ENCODE data around the gene CTBP1.

CTBP1 gene

DNA sequence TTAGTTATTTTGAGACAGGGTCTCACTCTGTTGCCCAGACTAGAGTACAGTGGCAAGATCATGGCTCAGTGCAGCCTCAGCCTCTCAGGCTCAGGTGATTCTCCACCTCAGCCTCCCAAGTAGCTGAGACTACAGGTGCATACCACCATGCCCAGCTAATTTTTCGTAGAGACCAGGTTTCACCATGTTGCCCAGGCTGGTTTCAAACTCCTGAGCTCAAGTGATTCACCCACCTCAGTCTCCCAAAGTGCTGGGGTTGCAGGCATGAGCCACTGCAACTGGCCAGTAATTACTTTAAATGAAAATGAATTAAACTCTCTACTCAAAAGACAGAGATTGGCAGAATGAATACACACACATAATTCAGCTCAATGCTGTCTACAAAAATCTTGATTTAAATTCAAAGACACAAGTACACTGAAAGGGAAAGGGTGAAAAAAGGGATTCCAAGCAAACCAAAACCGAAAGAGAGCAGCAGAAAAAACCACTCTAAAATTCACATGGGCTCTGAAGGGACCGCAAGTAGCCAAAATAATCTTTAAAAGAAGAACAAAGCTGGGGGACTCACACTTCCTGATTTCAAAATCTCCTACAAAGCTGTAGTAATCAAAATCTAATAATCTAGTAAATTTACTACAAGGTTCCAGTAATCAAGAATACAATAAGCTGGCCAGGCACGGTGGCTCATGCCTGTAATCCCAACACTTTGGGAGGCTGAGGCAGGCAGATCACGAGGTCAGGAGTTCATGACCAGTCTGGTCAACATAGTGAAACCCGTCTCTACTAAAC, 64.8 kb downstream of the CTBP1 start:
- DNase-seq (ENCODE audit: low read depth): peak; percentile 31
- TF ChIP-seq, protein P1, sequence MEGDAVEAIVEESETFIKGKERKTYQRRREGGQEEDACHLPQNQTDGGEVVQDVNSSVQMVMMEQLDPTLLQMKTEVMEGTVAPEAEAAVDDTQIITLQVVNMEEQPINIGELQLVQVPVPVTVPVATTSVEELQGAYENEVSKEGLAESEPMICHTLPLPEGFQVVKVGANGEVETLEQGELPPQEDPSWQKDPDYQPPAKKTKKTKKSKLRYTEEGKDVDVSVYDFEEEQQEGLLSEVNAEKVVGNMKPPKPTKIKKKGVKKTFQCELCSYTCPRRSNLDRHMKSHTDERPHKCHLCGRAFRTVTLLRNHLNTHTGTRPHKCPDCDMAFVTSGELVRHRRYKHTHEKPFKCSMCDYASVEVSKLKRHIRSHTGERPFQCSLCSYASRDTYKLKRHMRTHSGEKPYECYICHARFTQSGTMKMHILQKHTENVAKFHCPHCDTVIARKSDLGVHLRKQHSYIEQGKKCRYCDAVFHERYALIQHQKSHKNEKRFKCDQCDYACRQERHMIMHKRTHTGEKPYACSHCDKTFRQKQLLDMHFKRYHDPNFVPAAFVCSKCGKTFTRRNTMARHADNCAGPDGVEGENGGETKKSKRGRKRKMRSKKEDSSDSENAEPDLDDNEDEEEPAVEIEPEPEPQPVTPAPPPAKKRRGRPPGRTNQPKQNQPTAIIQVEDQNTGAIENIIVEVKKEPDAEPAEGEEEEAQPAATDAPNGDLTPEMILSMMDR (IDR thresholded peaks at IDR 0.05; ENCODE audit: low read length, missing control alignments): no peak
- H3K4me3 ChIP-seq (replicated peaks; ENCODE audit: low read depth, low read length): no peak overlapping the region

DNA sequence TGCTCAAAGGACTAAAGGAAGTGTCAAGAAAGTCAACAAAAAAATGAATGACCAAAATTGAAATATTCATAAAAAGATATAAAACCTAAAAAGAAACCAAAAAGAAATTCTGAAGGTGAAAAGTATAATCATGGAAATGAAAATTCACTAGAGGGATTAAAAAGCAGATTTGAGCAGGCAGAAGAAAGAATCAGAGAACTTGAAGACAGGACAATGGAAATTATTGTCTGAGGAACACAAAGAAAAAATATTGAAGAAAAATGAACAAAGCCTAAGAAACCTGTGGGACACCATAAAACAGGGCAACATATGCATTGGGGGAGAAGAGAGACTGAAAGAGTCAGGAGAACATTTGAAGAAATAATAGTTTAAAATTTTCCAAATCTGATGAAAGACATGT, 66.6 kb downstream of the CTBP1 start:
- no peak overlapping the region for H3K4me3 ChIP-seq (replicated peaks; ENCODE audit: low read depth, low read length)
- TF ChIP-seq, protein P1 (IDR thresholded peaks at IDR 0.05; ENCODE audit: low read length, missing control alignments): no peak
- DNase-seq (ENCODE audit: low read depth): no peak

DNA sequence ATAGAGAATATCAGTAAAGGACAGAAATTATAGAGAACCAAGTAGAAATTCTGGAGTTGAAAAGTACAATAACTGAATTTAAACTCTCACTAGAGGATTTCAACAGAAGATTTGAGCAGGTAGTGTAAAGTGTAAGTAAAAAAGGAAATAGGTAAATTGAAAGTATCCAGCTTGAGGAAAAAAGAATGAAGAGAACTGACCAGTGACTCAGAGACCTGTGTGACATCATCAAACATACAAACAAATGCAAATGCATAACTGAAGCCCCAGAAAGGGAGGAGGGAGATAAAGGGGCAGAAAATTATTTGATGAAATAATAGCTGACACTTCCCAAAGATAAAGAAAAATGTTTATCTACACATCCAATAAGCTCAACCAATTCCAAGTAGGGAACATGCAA, 68.3 kb downstream of the CTBP1 start:
- DNase-seq (ENCODE audit: low read depth): no peak
- no peak overlapping the region for H3K4me3 ChIP-seq (replicated peaks; ENCODE audit: low read depth, low read length)
- TF ChIP-seq, protein P1 (IDR thresholded peaks at IDR 0.05; ENCODE audit: low read length, missing control alignments): no peak

DNA sequence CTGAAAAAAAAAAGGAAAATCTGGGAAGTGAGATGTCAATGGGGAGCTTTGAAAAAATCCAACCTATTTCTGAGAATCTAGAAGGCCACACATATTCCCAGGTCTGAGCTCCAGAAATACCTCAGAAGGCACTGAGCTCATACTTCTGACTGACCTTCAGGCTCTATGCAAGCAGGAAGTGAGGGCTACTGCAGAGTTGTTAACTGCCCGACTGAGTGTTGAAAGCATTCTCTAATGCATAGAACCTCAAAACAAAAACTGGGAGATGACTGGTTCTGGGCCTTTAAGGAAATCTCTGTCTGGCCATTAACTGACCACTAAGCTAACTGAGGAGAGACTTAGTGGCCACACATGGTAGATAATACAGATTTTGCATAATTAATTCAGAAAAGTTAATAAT, 69.0 kb downstream of the CTBP1 start:
- no peak for DNase-seq (ENCODE audit: low read depth)

DNA sequence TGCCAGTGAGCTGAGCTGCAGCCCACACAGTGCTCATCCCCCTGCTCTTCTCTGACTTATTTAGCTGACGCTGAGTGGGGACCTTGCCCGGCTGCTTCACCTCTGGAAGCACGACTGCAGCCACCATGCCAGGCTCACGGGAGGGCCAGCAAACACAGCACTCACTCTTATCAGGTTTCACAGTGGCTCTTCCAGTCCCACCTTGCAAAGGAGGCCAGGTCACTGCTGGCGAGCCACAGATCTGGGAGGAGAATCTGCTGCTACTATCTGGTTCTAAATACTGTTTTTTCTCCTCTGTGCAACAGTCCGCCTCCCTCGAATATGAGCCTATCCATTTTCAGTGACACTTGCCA, 69.9 kb downstream of the CTBP1 start:
- DNase-seq (ENCODE audit: low read depth): no peak
- TF ChIP-seq, protein P1 (IDR thresholded peaks at IDR 0.05; ENCODE audit: low read length, missing control alignments): no peak
- H3K4me3 ChIP-seq (replicated peaks; ENCODE audit: low read depth, low read length): no peak overlapping the region

More for the DNA sequence above, 69.0 kb downstream of the CTBP1 start:
- H3K4me3 ChIP-seq (replicated peaks; ENCODE audit: low read depth, low read length): no peak overlapping the region
- TF ChIP-seq, protein P1 (IDR thresholded peaks at IDR 0.05; ENCODE audit: low read length, missing control alignments): no peak

DNA sequence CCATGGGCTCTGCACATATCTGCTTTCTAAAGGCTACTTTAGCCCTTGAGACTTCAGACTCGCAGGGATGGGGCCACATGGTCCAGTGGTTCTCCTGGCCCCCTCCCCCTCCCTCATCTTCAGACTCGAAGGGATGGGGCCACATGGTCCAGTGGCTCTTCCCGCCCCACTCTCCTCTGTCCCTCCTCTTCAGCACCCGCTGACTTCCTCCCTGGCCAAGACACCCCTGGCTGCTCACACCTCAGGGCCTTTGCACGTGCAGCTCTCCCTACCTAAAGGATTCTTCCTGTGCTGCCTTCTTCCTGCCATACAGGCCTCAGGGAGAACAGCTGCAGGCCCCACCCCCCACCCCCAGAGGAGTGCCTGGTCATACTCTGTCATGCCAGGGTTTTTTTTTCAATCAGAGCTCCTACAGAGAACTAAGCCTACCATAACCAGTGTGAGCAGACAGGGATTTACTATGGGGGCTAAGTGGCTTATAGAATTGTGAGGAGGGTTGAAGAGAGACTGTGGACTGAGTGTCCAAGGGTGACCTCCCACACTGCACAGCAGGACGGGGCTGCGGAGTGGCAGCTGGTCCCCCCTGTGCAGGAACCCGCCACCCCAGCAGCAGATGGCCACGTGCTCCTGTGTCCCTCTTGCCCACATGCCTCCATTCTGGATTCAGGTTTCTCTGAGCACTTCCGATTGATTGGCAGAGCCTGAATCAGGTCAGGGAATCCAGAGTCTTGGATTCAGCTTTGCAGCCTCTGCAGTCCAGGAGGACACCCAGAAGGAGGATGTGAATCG, 70.4 kb downstream of the CTBP1 start:
- TF ChIP-seq, protein P1 (IDR thresholded peaks at IDR 0.05; ENCODE audit: low read length, missing control alignments): no peak
- no peak for DNase-seq (ENCODE audit: low read depth)
- H3K4me3 ChIP-seq (replicated peaks; ENCODE audit: low read depth, low read length): no peak overlapping the region

Measured in fibroblast of pulmonary artery (primary cell).